HG02973 (cell line): ENCODE data around the gene SQSTM1.

Experiments
- ATAC-seq: cut with Tn5 transposase; IDR thresholded peaks from one replicate; pipeline ENCODE4 v1.9.1; 2021; ENCODE audit warnings: moderate library complexity; ENCODE audit not compliant: unreplicated experiment

SQSTM1 gene

GRCh38 chr5:179805529-179806249 lies 15.0 kb upstream of the SQSTM1 start:
- ATAC-seq, result peak; percentile 8

GRCh38 chr5:179806250-179807048 lies 14.3 kb upstream of the SQSTM1 start, which contains the start of gene MGAT4B:
TSS of gene MGAT4B (minus strand) at chr5:179806866. CDS start at chr5:179806583, 283 bp downstream.
- ATAC-seq, result peak; percentile 58

GRCh38 chr5:179812135-179812825 lies 8.4 kb upstream of the SQSTM1 start:
- no peak for ATAC-seq

- ATAC-seq, result no peak
These were observed 7.6 kb upstream of the SQSTM1 start for GRCh38 chr5:179812997-179813607.

GRCh38 chr5:179814090-179814489 lies 6.6 kb upstream of the SQSTM1 start:
- no peak for ATAC-seq

- ATAC-seq, result no peak
These were observed 5.0 kb upstream of the SQSTM1 start for GRCh38 chr5:179815491-179816249.

GRCh38 chr5:179816401-179816795 lies 4.3 kb upstream of the SQSTM1 start:
- no peak for ATAC-seq

GRCh38 chr5:179816796-179817469 lies 3.8 kb upstream of the SQSTM1 start:
- no peak for ATAC-seq

- ATAC-seq, result no peak
These were observed 3.2 kb upstream of the SQSTM1 start for GRCh38 chr5:179817470-179817840.

GRCh38 chr5:179817890-179818745 lies 2.6 kb upstream of the SQSTM1 start:
- no peak for ATAC-seq

GRCh38 chr5:179818746-179819295 lies 1.9 kb upstream of the SQSTM1 start:
- ATAC-seq, result peak; percentile 58

GRCh38 chr5:179819296-179820126 lies 1.2 kb upstream of the SQSTM1 start:
- no peak for ATAC-seq

GRCh38 chr5:179820127-179820482 lies 600 bp upstream of the SQSTM1 start:
- no peak for ATAC-seq

GRCh38 chr5:179821298-179822058 lies 773 bp downstream of the SQSTM1 start:
- peak; percentile 43 for ATAC-seq

GRCh38 chr5:179822059-179822432 lies 1.3 kb downstream of the SQSTM1 start:
- ATAC-seq, result no peak

GRCh38 chr5:179822444-179822990 lies 1.8 kb downstream of the SQSTM1 start:
- ATAC-seq, result no peak
